K562 (cell line): Measurements from ENCODE around the gene HLA-F. TPM values are rescaled to one million over a fixed set of nuclear protein-coding genes. Genes with fewer than 3 reads are reported as not detected.

Experiments used
- ATAC-seq: fragments of 200-7000 bp; cut with Tn5 transposase; 3 replicates; pipeline ENCODE4 v1.9.1; 2020; ENCODE audit warnings: moderate library complexity
- BruUV-seq: library from RNA; stranded (reverse); fragments of 400-500 nt; replicated peaks from 2 replicates; lab custom pipeline; 2021; lab: Mats Ljungman, UMichigan
- CTCF ChIA-PET: fragments of 300-600 bp; formaldehyde crosslinking; extraction: SDS; loops from one replicate; lab custom pipeline; 2021; ENCODE audit warnings: low intra/inter-chr PET ratio; lab: Yijun Ruan, JAX
- POLR2A ChIA-PET: fragments of 300-600, 350-650 bp; sonication (Branson Sonifier 250); formaldehyde crosslinking; extraction: SDS; loops from one replicate; lab custom pipeline; 2021; ENCODE audit warnings: antibody characterized with exemption, inconsistent platforms; lab: Yijun Ruan, JAX
- DNase-seq, 4 experiments: peaks; one replicate each; pipeline versions ENCODE4 v3.0.0 to v3.0.0-alpha.2; 2011 to 2018; ENCODE audit warnings: low spot score in 3 of 4, mixed read lengths in 3 of 4; ENCODE audit errors: extremely low read depth in 1 of 4
- FAIRE-seq: peaks from 2 replicates; lab custom pipeline; 2011; peaks lifted over from hg19 to GRCh38; lab: Jason Lieb, UNC
- H2AFZ ChIP-seq: 2 replicates; pipeline ENCODE4 v1.6.0; 2011; ENCODE audit warnings: low read depth, low read length, control low read depth, inconsistent platforms
- H3K27ac ChIP-seq: fragments of 200-600 bp; 3 replicates; pipeline ENCODE4 v1.8.0; 2011; ENCODE audit warnings: low read depth, mild to moderate bottlenecking, control low read depth, inconsistent platforms, low read length, moderate library complexity, mixed read lengths; ENCODE audit errors: extremely low read depth
- H3K27me3 ChIP-seq, 2 experiments: fragments of 300-600 bp in 1 of 2; 2 replicates in 1 of 2; 3 replicates in 1 of 2; pipeline versions ENCODE4 v1.6.0 to v1.8.0; 2011; ENCODE audit warnings: inconsistent platforms in 2 of 2, low read length in 2 of 2, mild to moderate bottlenecking in 1 of 2, mixed read lengths in 1 of 2, moderate library complexity in 1 of 2; ENCODE audit not compliant: control insufficient read depth in 2 of 2, insufficient read depth in 2 of 2
- H3K36me3 ChIP-seq: fragments of 300-600 bp; 3 replicates; pipeline ENCODE4 v1.8.0; 2011; ENCODE audit warnings: mild to moderate bottlenecking, low read length, inconsistent platforms; ENCODE audit not compliant: control insufficient read depth, insufficient read depth
- H3K4me1 ChIP-seq, 2 experiments: fragments of 200-600 bp in 1 of 2; replicated peaks in 1 of 2; 2 replicates in 1 of 2; 3 replicates in 1 of 2; pipeline versions ENCODE4 v1.5.1 to v1.8.0; 2011; ENCODE audit warnings: inconsistent platforms in 2 of 2, low read length in 2 of 2, mild to moderate bottlenecking in 1 of 2, mixed read lengths in 1 of 2, moderate library complexity in 1 of 2; ENCODE audit not compliant: control insufficient read depth in 2 of 2, insufficient read depth in 2 of 2
- H3K4me2 ChIP-seq: 2 replicates; pipeline ENCODE4 v1.6.1; 2011; ENCODE audit warnings: low read length, control low read depth, inconsistent platforms, mixed read lengths; ENCODE audit not compliant: insufficient read depth
- H3K4me3 ChIP-seq: fragments of 200-600 bp; sonication (generic), shearing (Covaris generic); 2 replicates; pipeline ENCODE4 v1.5.1; 2016; ENCODE audit warnings: control low read depth, inconsistent platforms
- H3K79me2 ChIP-seq: fragments of 200-600 bp; 3 replicates; pipeline ENCODE4 v1.8.0; 2011; ENCODE audit warnings: low read length, inconsistent platforms; ENCODE audit not compliant: control insufficient read depth, insufficient read depth
- H3K9ac ChIP-seq, 2 experiments: 2 replicates each; pipeline versions ENCODE4 v1.6.0 to v1.6.1; 2011; ENCODE audit warnings: low read depth in 2 of 2, low read length in 2 of 2, control low read depth in 1 of 2, inconsistent platforms in 1 of 2, mild to moderate bottlenecking in 1 of 2, mixed read lengths in 1 of 2; ENCODE audit not compliant: insufficient read depth in 1 of 2
- H3K9me1 ChIP-seq: one replicate; pipeline ENCODE4 v1.6.0; 2011; ENCODE audit warnings: inconsistent platforms, mild to moderate bottlenecking, low read length, moderate library complexity; ENCODE audit not compliant: control insufficient read depth, insufficient read depth
- H3K9me3 ChIP-seq: replicated peaks from 2 replicates; pipeline ENCODE4 v1.5.1; 2011; ENCODE audit warnings: low read depth, low read length, inconsistent platforms; ENCODE audit not compliant: control insufficient read depth, insufficient read depth
- H4K20me1 ChIP-seq: replicated peaks from 2 replicates; pipeline ENCODE4 v1.6.1; 2011; ENCODE audit warnings: low read length, inconsistent platforms, mixed read lengths; ENCODE audit not compliant: control insufficient read depth, insufficient read depth
- ARID4B ChIP-seq: sonication (generic); formaldehyde crosslinking; IDR thresholded peaks from 2 replicates; pipeline ENCODE4 v1.8.0; 2022; ENCODE audit warnings: mild to moderate bottlenecking, missing genetic modification reagents
- ATF6 ChIP-seq: sonication (generic); formaldehyde crosslinking; IDR thresholded peaks from 2 replicates; pipeline ENCODE4 v1.4.0; 2020; ENCODE audit warnings: mild to moderate bottlenecking, missing genetic modification reagents
- CEBPG ChIP-seq, 3 experiments: fragments of 200-800 bp in 1 of 3; sonication (Bioruptor generic) in 1 of 3; sonication (generic) in 1 of 3; formaldehyde crosslinking in 1 of 3; IDR thresholded peaks in 2 of 3; conservative IDR thresholded peaks in 1 of 3; 2 replicates each; pipeline versions ENCODE4 v1.6.1 to v1.8.0; 2016 to 2022; ENCODE audit warnings: missing compliant biosample characterization in 2 of 3, missing genetic modification characterization in 2 of 3, mild to moderate bottlenecking in 1 of 3, missing genetic modification reagents in 1 of 3
- JUND ChIP-seq, 2 experiments: IDR thresholded peaks; 2 replicates in 1 of 2; 3 replicates in 1 of 2; pipeline ENCODE4 v1.6.1; 2011; ENCODE audit warnings: borderline replicate concordance in 2 of 2, low read depth in 2 of 2, low read length in 2 of 2, improper control_type of control experiment in 1 of 2, missing biosample characterization in 1 of 2, missing genetic modification characterization in 1 of 2, missing genetic modification reagents in 1 of 2
- NUFIP1 ChIP-seq: fragments of 450-650 bp; IDR thresholded peaks from 2 replicates; pipeline ENCODE4 v1.6.1; 2018; ENCODE audit not compliant: partially characterized antibody
- SMARCA4 ChIP-seq: fragments of 450-650 bp; IDR thresholded peaks from 2 replicates; pipeline ENCODE4 v1.6.1; 2016
- SRSF3 ChIP-seq: fragments of 200-400 bp; formaldehyde crosslinking; IDR thresholded peaks from 2 replicates; pipeline ENCODE4 v1.6.1; 2016; ENCODE audit warnings: mild to moderate bottlenecking, low read length, moderate library complexity; ENCODE audit not compliant: insufficient read depth
- ZMIZ1 ChIP-seq, 2 experiments: fragments of 150-350 bp in 1 of 2; IDR thresholded peaks; 2 replicates each; pipeline ENCODE4 v1.6.1; 2012 to 2016; ENCODE audit warnings: low read depth in 2 of 2, low read length in 2 of 2, mild to moderate bottlenecking in 1 of 2, moderate library complexity in 1 of 2
- ZNF354B ChIP-seq: fragments of 250-450 bp; sonication (Bioruptor Pico); IDR thresholded peaks from 2 replicates; pipeline ENCODE4 v1.4.0; 2020
- ZNF699 ChIP-seq: fragments of 250-450 bp; sonication (Bioruptor Pico); IDR thresholded peaks from 2 replicates; pipeline ENCODE4 v1.8.0; 2021; ENCODE audit warnings: mild to moderate bottlenecking, moderate library complexity; ENCODE audit not compliant: insufficient replicate concordance
- WGBS: fragments of 100-300 bp; shearing (Covaris generic); methylation state at CpG from one replicate; pipeline ENCODE4 v1.1.6; 2016; ENCODE audit warnings: low coverage, mixed read lengths; ENCODE audit not compliant: insufficient coverage; ENCODE audit errors: missing lambda C conversion rate; 5-methylcytosine and 5-hydroxymethylcytosine counted together
- in situ Hi-C: fragments of 300-500 bp; cut with MboI; formaldehyde crosslinking; loops from 4 replicates; pipeline ENCODE4 v1.15.0; 2018; ENCODE audit warnings: inconsistent platforms, mixed read lengths
- intact Hi-C: fragments of 100-400 bp; cut with micrococcal nuclease; formaldehyde crosslinking; loops from 2 replicates; pipeline ENCODE4 v1.14.2; 2022
- polyA plus RNA-seq, 8 experiments: library from polyadenylated mRNA; depleted of rRNA in 4 of 8; stranded (reverse) in 5 of 8; unstranded in 3 of 8; fragments of >200 nt; fragmentation: Nextera tagmentation in 2 of 8; fragmentation: Illumina TruSeq in 1 of 8; extraction: Ambion mirVana in 2 of 8; extraction: Trizol in 1 of 8; gene quantifications; 2 replicates each; pipeline versions ENCODE4 v1.2.1 to v1.2.3, GENCODE V29; 2011 to 2014; ENCODE audit warnings: inconsistent platforms in 1 of 8, missing spikeins in 1 of 8
- total RNA-seq, 7 experiments: library from RNA; depleted of rRNA in 6 of 7; stranded (reverse); fragments of >200 nt in 6 of 7; fragmentation: Illumina TruSeq in 2 of 7; extraction: Trizol in 2 of 7; gene quantifications; 2 replicates each; pipeline versions ENCODE4 v1.2.1 to v1.2.3, GENCODE V29; 2011 to 2021; ENCODE audit warnings: low replicate concordance in 1 of 7

Gene HLA-F
- total and polyA plus RNA-seq, 9 of the 15 experiments (the other 6 are each of a cell fraction or from before 2014, with no cell fraction given): 0.40 to 0.76 (median 0.46) TPM; not detected in 6

GRCh38 chr6:29762051-29762450, 38.8 kb downstream of the HLA-F start:
- Histone ChIP-seq H3K79me2 (no peaks in the 10 kb centered on the region), H3K36me3 (no peaks in the 10 kb centered on the region), H2AFZ (no peak overlapping the region), H3K9ac (no peak overlapping the region), H3K4me3 (no peak overlapping the region), H3K4me1 (peaks cover 7 to 12% of the 10 kb centered on the region in 2 experiments; a peak in 3 of 5 replicates), H3K9me3 (no peaks in the 10 kb centered on the region)
- CTCF ChIA-PET: no interaction called here
- no peak for DNase-seq
- in situ Hi-C loops: no loop called here
- no peak for TF ChIP-seq SRSF3
- TF ChIP-seq ATF6 (CRISPR knock-in tag): no peak
- no peak for TF ChIP-seq ZMIZ1 (IDR thresholded peaks at IDR 0.05; ENCODE audit: low read depth in 2 of 2, low read length in 2 of 2)
- TF ChIP-seq ZNF354B (CRISPR knock-in tag): no peak
- TF ChIP-seq ZNF699: no peak
- no peak for TF ChIP-seq JUND (IDR thresholded peaks at IDR 0.05; ENCODE audit: borderline replicate concordance, low read depth, low read length)
- no peak for TF ChIP-seq JUND (tag; IDR thresholded peaks at IDR 0.05; ENCODE audit: borderline replicate concordance, low read depth, low read length)
- no peak for TF ChIP-seq ARID4B
- no peak for TF ChIP-seq CEBPG (CRISPR knock-in tag; IDR thresholded peaks at IDR 0.05)
- TF ChIP-seq CEBPG (tag; conservative IDR thresholded peaks at IDR 0.05 in 1 of 2, IDR thresholded peaks at IDR 0.05 in 1 of 2): no peak
- TF ChIP-seq SMARCA4: no peak
- no peak for TF ChIP-seq NUFIP1
- TF ChIP-seq, all 486 proteins: peak for 0
- Histone ChIP-seq H4K20me1 (no peaks in the 10 kb centered on the region), H3K27ac (no peak overlapping the region), H3K4me2 (no peak overlapping the region), H3K9me1 (no peaks in the 10 kb centered on the region), H3K27me3 (peaks cover 0 to 27% of the 10 kb centered on the region in 2 experiments; a peak in 4 of 5 replicates)
- BruUV-seq: no TSS peak
- POLR2A ChIA-PET: no interaction called here
- 0% methylated on average over 3 of the region's 4 CpGs for WGBS
- ATAC-seq (no peak), FAIRE-seq (no peak)
- intact Hi-C loops: no loop called here
